B cell (primary cell): ENCODE measurements around the gene NPTN. TPM values are rescaled to one million over a fixed set of nuclear protein-coding genes. Genes with fewer than 3 reads are reported as not detected.

Source experiments
- ATAC-seq: fragments of 200-7000 bp; cut with Tn5 transposase; one replicate; pipeline ENCODE4 v1.10.0; 2021; ENCODE audit warnings: low read depth, mild to moderate bottlenecking, moderate number of reproducible peaks, moderate library complexity
- CTCF ChIA-PET: fragments of 350-600 bp; sonication (Branson Sonifier 250); formaldehyde crosslinking; loops from one replicate; lab custom pipeline; 2021; ENCODE audit warnings: antibody characterized with exemption, inconsistent platforms; lab: Charles Lee
- POLR2A ChIA-PET: fragments of 350-600 bp; sonication (Branson Sonifier 250); formaldehyde crosslinking; loops from one replicate; lab custom pipeline; 2021; ENCODE audit warnings: antibody characterized with exemption; lab: Charles Lee
- DNase-seq: peaks from one replicate; pipeline ENCODE4 v3.0.0; 2013
- H2AFZ ChIP-seq: 2 replicates; pipeline ENCODE4 v1.6.1; 2012; ENCODE audit warnings: mild to moderate bottlenecking, low read depth, low read length; ENCODE audit not compliant: insufficient read depth, poor library complexity, severe bottlenecking
- H3K27ac ChIP-seq, 2 donors: 1 replicate in 1 of 2; 2 replicates in 1 of 2; pipeline ENCODE4 v1.5.1; 2012 to 2013; ENCODE audit warnings: low read length in 2 of 2, mild to moderate bottlenecking in 2 of 2, moderate library complexity in 1 of 2
- H3K27me3 ChIP-seq, 4 experiments: fragments of 200-600 bp in 1 of 4; sonication (generic) in 1 of 4; replicated peaks in 1 of 4; 1 replicate in 2 of 4; 2 replicates in 2 of 4; pipeline versions ENCODE4 v1.6.1 to v1.7.0; 2013 to 2016; ENCODE audit warnings: low read length in 3 of 4, mild to moderate bottlenecking in 2 of 4, mixed read lengths in 1 of 4, moderate library complexity in 1 of 4; ENCODE audit not compliant: insufficient read depth in 4 of 4, control insufficient read depth in 3 of 4; ENCODE audit errors: control extremely low read depth in 1 of 4
- H3K36me3 ChIP-seq, 2 experiments: replicated peaks in 1 of 2; 1 replicate in 1 of 2; 2 replicates in 1 of 2; pipeline versions ENCODE4 v1.6.1 to v1.7.1; 2013; ENCODE audit warnings: low read length in 1 of 2; ENCODE audit not compliant: insufficient read depth in 2 of 2, control insufficient read depth in 1 of 2; ENCODE audit errors: control extremely low read depth in 1 of 2, extremely low read depth in 1 of 2
- H3K4me1 ChIP-seq, 2 donors: fragments of 200-600 bp in 1 of 2; sonication (generic) in 1 of 2; 1 replicate in 1 of 2; 2 replicates in 1 of 2; pipeline versions ENCODE4 v1.5.1 to v1.6.1; 2013 to 2017; ENCODE audit warnings: low read length in 2 of 2; ENCODE audit not compliant: control insufficient read depth in 2 of 2, insufficient read depth in 2 of 2
- H3K4me2 ChIP-seq: replicated peaks from 2 replicates; pipeline ENCODE3; 2012; ENCODE audit warnings: mild to moderate bottlenecking, low read depth, low read length; ENCODE audit not compliant: poor library complexity, severe bottlenecking
- H3K4me3 ChIP-seq, 5 experiments: fragments of 200-600 bp in 1 of 5; sonication (generic) in 1 of 5; 1 replicate in 3 of 5; 2 replicates in 2 of 5; pipeline versions ENCODE4 v1.5.1 to v1.7.0; 2011 to 2016; ENCODE audit warnings: low read length in 4 of 5, mild to moderate bottlenecking in 4 of 5, low read depth in 2 of 5, control low read depth in 1 of 5, moderate library complexity in 1 of 5; ENCODE audit not compliant: insufficient read depth in 1 of 5; ENCODE audit errors: control extremely low read depth in 1 of 5, extremely low read depth in 1 of 5
- H3K79me2 ChIP-seq: fragments of 200-600 bp; sonication (generic); one replicate; pipeline ENCODE4 v1.6.0; 2016; ENCODE audit warnings: low read length; ENCODE audit not compliant: control insufficient read depth, insufficient read depth
- H3K9ac ChIP-seq: fragments of 200-600 bp; sonication (generic); 2 replicates; pipeline ENCODE4 v1.6.1; 2017; ENCODE audit warnings: mild to moderate bottlenecking, low read length, moderate library complexity
- H3K9me3 ChIP-seq, 3 donors: one replicate each; pipeline versions ENCODE4 v1.6.1 to v1.7.1; 2013; ENCODE audit warnings: low read length in 2 of 3; ENCODE audit not compliant: control insufficient read depth in 2 of 3, insufficient read depth in 1 of 3; ENCODE audit errors: control extremely low read depth in 1 of 3
- H4K20me1 ChIP-seq: 2 replicates; pipeline ENCODE4 v1.6.0; 2012; ENCODE audit warnings: mild to moderate bottlenecking, low read length; ENCODE audit not compliant: insufficient read depth, control insufficient read depth, poor library complexity, severe bottlenecking
- H3K27ac Mint-ChIP-seq: one replicate; pipeline ENCODE4 v1.8.0; 2021; ENCODE audit warnings: mixed read lengths
- H3K27me3 Mint-ChIP-seq: one replicate; pipeline ENCODE4 v1.8.0; 2021; ENCODE audit warnings: mixed read lengths
- H3K4me1 Mint-ChIP-seq: one replicate; pipeline ENCODE4 v1.8.0; 2021; ENCODE audit warnings: mixed read lengths
- H3K4me3 Mint-ChIP-seq: one replicate; pipeline ENCODE4 v1.8.0; 2021; ENCODE audit warnings: mixed read lengths
- H3K9me3 Mint-ChIP-seq: one replicate; pipeline ENCODE4 v1.8.0; 2022; ENCODE audit warnings: mixed read lengths; ENCODE audit not compliant: insufficient read depth
- EZH2 ChIP-seq: IDR thresholded peaks from 2 replicates; pipeline ENCODE4 v1.6.1; 2012; ENCODE audit warnings: borderline replicate concordance, low read depth, mild to moderate bottlenecking, moderate library complexity, low read length; ENCODE audit not compliant: insufficient read depth, poor library complexity, severe bottlenecking
- WGBS: methylation state at CpG from one replicate; pipeline ENCODE4 v1.1.5; 2013; ENCODE audit warnings: missing lambda C conversion rate; ENCODE audit not compliant: insufficient coverage; 5-methylcytosine and 5-hydroxymethylcytosine counted together
- intact Hi-C: fragments of 100-400 bp; cut with micrococcal nuclease; formaldehyde crosslinking; loops from one replicate; pipeline ENCODE4 v1.10.0; 2022
- polyA plus RNA-seq: library from polyadenylated mRNA; depleted of rRNA; stranded (reverse); fragments of >200 nt; gene quantifications from 2 replicates; pipeline ENCODE4 v1.2.3, GENCODE V29; 2012
- total RNA-seq, 2 donors: library from RNA; stranded (reverse); fragments of 120-200 nt in 1 of 2; gene quantifications; 1 replicate in 1 of 2; 2 replicates in 1 of 2; pipeline versions ENCODE4 v1.2.3 to v1.2.4, GENCODE V29; 2013 to 2022
- TF ChIP-seq, protein P1 (sequence below): fragments of 200-600 bp; IDR thresholded peaks from one replicate; pipeline ENCODE4 v1.8.0; 2022; ENCODE audit warnings: antibody characterized with exemption, mild to moderate bottlenecking

NPTN gene
- total and polyA plus RNA-seq, 2 donors (not counting 1 experiment from before 2014, with no cell fraction given), result 23.5 to 40.5 TPM

DNA sequence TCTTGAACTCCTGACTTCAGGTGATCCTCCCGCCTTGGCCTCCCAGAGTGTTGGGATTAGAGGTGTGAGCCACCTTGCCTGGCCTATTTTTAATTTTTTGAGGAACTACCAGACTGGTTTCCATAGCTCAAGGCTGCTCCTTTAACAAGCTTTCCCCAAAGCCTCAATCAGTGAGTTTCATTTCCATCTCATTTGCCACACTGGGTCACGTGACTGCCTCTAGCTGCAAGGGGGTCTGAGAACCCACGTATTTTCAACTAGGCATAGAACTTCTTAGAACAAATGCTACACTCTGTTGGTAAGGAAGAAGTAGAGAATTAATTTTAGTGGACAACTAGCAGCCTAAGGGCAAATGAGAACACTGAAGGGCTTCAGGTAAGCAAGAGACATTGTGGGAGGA, 47.9 kb upstream of the NPTN start:
- Histone ChIP-seq H3K4me1 (peaks cover 9 to 12% of the 10 kb centered on the region in 2 donors), H3K27ac (no peak overlapping the region), H3K79me2 (no peaks in the 10 kb centered on the region), H3K4me2 (no peak overlapping the region), H3K4me3 (no peak overlapping the region), H2AFZ (no peak overlapping the region), H4K20me1 (no peaks in the 10 kb centered on the region), H3K27me3 (peaks cover 0 to 29% (median 21%) of the 10 kb centered on the region in 4 experiments), H3K9ac (no peak overlapping the region), H3K36me3 (no peaks in the 10 kb centered on the region), H3K9me3 (no peaks in the 10 kb centered on the region)
- WGBS, result 71% methylated on average over 1 of the region's 3 CpGs
- Mint-ChIP-seq H3K9me3 (no peaks in the 10 kb centered on the region), H3K27ac (no peak overlapping the region), H3K27me3 (peaks cover 47% of the 10 kb centered on the region), H3K4me3 (no peak overlapping the region), H3K4me1 (peaks cover 8% of the 10 kb centered on the region)
- intact Hi-C loops, result no loop called here
- DNase-seq, result no peak
- POLR2A ChIA-PET, result no interaction called here
- CTCF ChIA-PET, result interaction anchor here (4.9 kb wide), 1 partner anchor 19 kb away, joined by 55 read pairs; no protein-coding TSS in a partner anchor
- ATAC-seq, result no peak
- TF ChIP-seq, protein P1, sequence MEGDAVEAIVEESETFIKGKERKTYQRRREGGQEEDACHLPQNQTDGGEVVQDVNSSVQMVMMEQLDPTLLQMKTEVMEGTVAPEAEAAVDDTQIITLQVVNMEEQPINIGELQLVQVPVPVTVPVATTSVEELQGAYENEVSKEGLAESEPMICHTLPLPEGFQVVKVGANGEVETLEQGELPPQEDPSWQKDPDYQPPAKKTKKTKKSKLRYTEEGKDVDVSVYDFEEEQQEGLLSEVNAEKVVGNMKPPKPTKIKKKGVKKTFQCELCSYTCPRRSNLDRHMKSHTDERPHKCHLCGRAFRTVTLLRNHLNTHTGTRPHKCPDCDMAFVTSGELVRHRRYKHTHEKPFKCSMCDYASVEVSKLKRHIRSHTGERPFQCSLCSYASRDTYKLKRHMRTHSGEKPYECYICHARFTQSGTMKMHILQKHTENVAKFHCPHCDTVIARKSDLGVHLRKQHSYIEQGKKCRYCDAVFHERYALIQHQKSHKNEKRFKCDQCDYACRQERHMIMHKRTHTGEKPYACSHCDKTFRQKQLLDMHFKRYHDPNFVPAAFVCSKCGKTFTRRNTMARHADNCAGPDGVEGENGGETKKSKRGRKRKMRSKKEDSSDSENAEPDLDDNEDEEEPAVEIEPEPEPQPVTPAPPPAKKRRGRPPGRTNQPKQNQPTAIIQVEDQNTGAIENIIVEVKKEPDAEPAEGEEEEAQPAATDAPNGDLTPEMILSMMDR, result no peak
- TF ChIP-seq EZH2, result no peak

DNA sequence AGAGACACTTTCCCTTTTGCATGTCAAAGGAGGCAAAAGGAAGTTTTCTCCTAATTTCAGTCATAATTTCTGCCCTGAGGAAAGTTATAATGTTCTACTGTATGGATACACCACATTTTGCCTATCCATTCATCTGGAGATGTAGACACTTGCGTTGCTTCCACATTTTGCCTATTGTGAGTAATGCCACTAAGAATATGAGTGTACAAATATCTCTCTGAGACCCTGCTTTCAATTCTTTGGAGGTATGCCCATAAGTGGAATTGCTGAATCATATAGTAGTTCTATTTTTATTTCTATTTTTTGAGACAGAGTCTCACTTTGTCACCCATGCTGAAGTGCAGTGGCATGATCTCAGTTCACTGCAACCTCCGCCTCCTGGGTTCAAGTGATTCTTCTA, 47.4 kb upstream of the NPTN start:
- Histone ChIP-seq H3K4me2 (no peak overlapping the region), H2AFZ (no peak overlapping the region), H4K20me1 (no peaks in the 10 kb centered on the region), H3K79me2 (no peaks in the 10 kb centered on the region), H3K9me3 (no peaks in the 10 kb centered on the region), H3K27me3 (peaks cover 0 to 26% (median 16%) of the 10 kb centered on the region in 4 experiments), H3K36me3 (no peaks in the 10 kb centered on the region), H3K9ac (no peak overlapping the region), H3K4me1 (peaks cover 9 to 12% of the 10 kb centered on the region in 2 donors), H3K27ac (no peak overlapping the region), H3K4me3 (no peak overlapping the region)
- Mint-ChIP-seq H3K4me3 (no peak overlapping the region), H3K4me1 (peaks cover 6% of the 10 kb centered on the region), H3K9me3 (no peaks in the 10 kb centered on the region), H3K27me3 (peaks cover 42% of the 10 kb centered on the region), H3K27ac (no peak overlapping the region)
- ATAC-seq (no peak), DNase-seq (no peak)
- WGBS, result no CpG with 5 or more reads among the region's 2 CpGs
- TF ChIP-seq EZH2, result no peak
- TF ChIP-seq, protein P1, result no peak
- POLR2A ChIA-PET, result no interaction called here
- intact Hi-C loops, result no loop called here
- CTCF ChIA-PET, result interaction anchor here (4.9 kb wide), 1 partner anchor 19 kb away, joined by 55 read pairs; no protein-coding TSS in a partner anchor
